Body of pancreas (tissue), 4 donors: ENCODE measurements around the gene LRRC28. TPM values are rescaled to one million over a fixed set of nuclear protein-coding genes. Genes with fewer than 3 reads are reported as not detected.

ENCODE experiments used
- ATAC-seq: fragments of 150-250 bp; one replicate; pipeline ENCODE4 v1.9.1; 2016
- DNase-seq, 4 donors: peaks; one replicate each; pipeline ENCODE4 v3.0.0-alpha.2; 2019
- H3K27ac ChIP-seq, 4 donors: fragments of 200-600 bp; sonication (generic); 1 replicate in 3 of 4; 2 replicates in 1 of 4; pipeline versions ENCODE4 v1.5.1 to v1.6.1; 2016 to 2019; ENCODE audit warnings: mild to moderate bottlenecking in 1 of 4, mixed read lengths in 1 of 4, moderate library complexity in 1 of 4
- H3K27me3 ChIP-seq, 2 donors: fragments of 200-600 bp; sonication (generic); one replicate each; pipeline ENCODE4 v1.6.0; 2016; ENCODE audit warnings: mild to moderate bottlenecking in 1 of 2
- H3K36me3 ChIP-seq, 2 donors: fragments of 200-600 bp; sonication (generic); replicated peaks in 1 of 2; 2 replicates each; pipeline ENCODE4 v1.5.1; 2016; ENCODE audit warnings: low read depth in 2 of 2; ENCODE audit not compliant: insufficient read depth in 1 of 2
- H3K4me1 ChIP-seq: fragments of 200-600 bp; sonication (generic); one replicate; pipeline ENCODE4 v1.6.0; 2016
- H3K4me3 ChIP-seq, 2 donors: fragments of 200-600 bp; sonication (generic); 1 replicate in 1 of 2; 2 replicates in 1 of 2; pipeline ENCODE4 v1.5.1; 2016 to 2019
- H3K9me3 ChIP-seq, 3 donors: fragments of 200-600 bp; sonication (generic); 1 replicate in 2 of 3; 2 replicates in 1 of 3; pipeline ENCODE4 v1.5.1; 2016
- CTCF ChIP-seq, 7 experiments: fragments of 450-650 bp in 4 of 7; fragments of 200-600 bp in 3 of 7; sonication (generic) in 3 of 7; IDR thresholded peaks; one replicate each; pipeline ENCODE4 v1.5.1; 2016 to 2019; ENCODE audit warnings: antibody characterized with exemption in 7 of 7
- POLR2A ChIP-seq, 3 donors: fragments of 450-650 bp; IDR thresholded peaks; one replicate each; pipeline ENCODE4 v1.6.1; 2016; ENCODE audit warnings: antibody characterized with exemption in 3 of 3, mild to moderate bottlenecking in 2 of 3
- WGBS, 2 donors: methylation state at CpG; one replicate each; pipeline ENCODE4 v1.1.5; 2017; 5-methylcytosine and 5-hydroxymethylcytosine counted together
- intact Hi-C: fragments of 100-400 bp; cut with DNase I; formaldehyde crosslinking; loops from one replicate; pipeline ENCODE4 v1.15.1; 2023
- total RNA-seq, 2 donors: library from RNA; depleted of rRNA; stranded (reverse); fragments of >200 nt; gene quantifications; one replicate each; pipeline ENCODE4 v1.1.0, GENCODE V29; 2016

LRRC28 gene
- total RNA-seq, 2 donors from 2014 or later: 13.0 to 59.3 TPM

- TF ChIP-seq POLR2A (IDR thresholded peaks at IDR 0.05) (no peak), CTCF (IDR thresholded peaks at IDR 0.05) (no peak)
- intact Hi-C loops: no loop called here
Observed at GRCh38 chr15:99210334-99210733, 40.9 kb upstream of the LRRC28 start.

GRCh38 chr15:99211926-99212325, 39.4 kb upstream of the LRRC28 start:
- no peak for ATAC-seq
- H3K27me3 ChIP-seq: no peaks in the 10 kb centered on the region
- no peak for DNase-seq
- no peaks in the 10 kb centered on the region for H3K36me3 ChIP-seq
- WGBS, 2 donors: 75 to 82% methylated on average over 4 of the region's 4 CpGs
- intact Hi-C loops: no loop called here
- H3K9me3 ChIP-seq: no peaks in the 10 kb centered on the region
- TF ChIP-seq CTCF (IDR thresholded peaks at IDR 0.05) (no peak), POLR2A (IDR thresholded peaks at IDR 0.05) (no peak)
- H3K27ac ChIP-seq: no peak overlapping the region
- H3K4me1 ChIP-seq: no peaks in the 10 kb centered on the region
- H3K4me3 ChIP-seq: no peak overlapping the region

More at GRCh38 chr15:99210334-99210733, 40.9 kb upstream of the LRRC28 start:
- ATAC-seq (no peak), DNase-seq (no peak)
- no peaks in the 10 kb centered on the region for H3K9me3 ChIP-seq
- H3K4me1 ChIP-seq: no peaks in the 10 kb centered on the region
- no peak overlapping the region for H3K4me3 ChIP-seq
- no peaks in the 10 kb centered on the region for H3K27me3 ChIP-seq
- H3K36me3 ChIP-seq: no peaks in the 10 kb centered on the region
- no peak overlapping the region for H3K27ac ChIP-seq

GRCh38 chr15:99212406-99212805, 38.9 kb upstream of the LRRC28 start:
- DNase-seq: no peak
- WGBS, 2 donors: 85 to 87% methylated on average over 7 of the region's 7 CpGs
- ATAC-seq: no peak
- TF ChIP-seq CTCF (IDR thresholded peaks at IDR 0.05): no peak
- TF ChIP-seq POLR2A (IDR thresholded peaks at IDR 0.05): no peak
- H3K36me3 ChIP-seq: no peaks in the 10 kb centered on the region
- no peaks in the 10 kb centered on the region for H3K27me3 ChIP-seq
- H3K9me3 ChIP-seq: no peaks in the 10 kb centered on the region
- intact Hi-C loops: no loop called here
- H3K27ac ChIP-seq: no peak overlapping the region
- H3K4me3 ChIP-seq: no peak overlapping the region
- no peaks in the 10 kb centered on the region for H3K4me1 ChIP-seq

GRCh38 chr15:99213187-99213811, 38.0 kb upstream of the LRRC28 start:
- ATAC-seq (peak; percentile 77), DNase-seq (peak; percentile 73 to 88 (median 80))
- Histone ChIP-seq H3K27ac (no peak overlapping the region), H3K36me3 (peaks cover 6% of the 10 kb centered on the region in 2 donors), H3K4me3 (no peak overlapping the region), H3K4me1 (no peaks in the 10 kb centered on the region), H3K9me3 (no peaks in the 10 kb centered on the region), H3K27me3 (no peaks in the 10 kb centered on the region)
- intact Hi-C loops: no loop called here
- TF ChIP-seq POLR2A (IDR thresholded peaks at IDR 0.05) (no peak), CTCF (IDR thresholded peaks at IDR 0.05) (peak; percentile 57 to 86 (median 78))
- 0 to 6% methylated on average over 1 of the region's 1 CpG for WGBS, 2 donors
